ENCODE results near the gene CAMK2D.
"Not testable (repeated sequence)": the region's sequence is repeated elsewhere in the genome, so short reads cannot be mapped to it uniquely, and the experiment has no call there.

GRCh38 chr4:113705097-113705496 lies 56.4 kb downstream of the CAMK2D start:
- not testable (repeated sequence) for TF ChIP-seq POLR2AphosphoS5 (IDR thresholded peaks at IDR 0.05; ENCODE audit: borderline replicate concordance, low read depth, low read length); EZH2 (IDR thresholded peaks at IDR 0.05); FOXP2 (optimal IDR thresholded peaks at IDR 0.05; ENCODE audit: control extremely low read depth, extremely low read length, insufficient read depth)
